SK-N-SH (cell line): ENCODE results near the gene ARID1A. TPM values are rescaled to one million over a fixed set of nuclear protein-coding genes. Genes with fewer than 3 reads are reported as not detected.

Experiments used
- CTCF ChIA-PET: fragments of 300-600, 350-600 bp; formaldehyde crosslinking; extraction: SDS; loops from one replicate; lab custom pipeline; 2021; lab: Yijun Ruan, JAX
- POLR2A ChIA-PET: fragments of 350-600 bp; sonication (Branson Sonifier 250); formaldehyde crosslinking; extraction: SDS; loops from one replicate; lab custom pipeline; 2020; ENCODE audit warnings: antibody characterized with exemption, inconsistent platforms; lab: Yijun Ruan, JAX
- DNase-seq: peaks from one replicate; pipeline ENCODE4 v3.0.0; 2012
- H2AFZ ChIP-seq: fragments of 200-600 bp; sonication (generic); 2 replicates; pipeline ENCODE4 v1.8.1; 2016; ENCODE audit warnings: antibody characterized with exemption, mild to moderate bottlenecking, low read depth
- H3F3A ChIP-seq: fragments of 200-600 bp; sonication (generic); replicated peaks from 2 replicates; pipeline ENCODE3; 2016; ENCODE audit warnings: antibody characterized with exemption, mild to moderate bottlenecking; ENCODE audit not compliant: insufficient read depth
- H3K27ac ChIP-seq, 2 experiments: fragments of 200-500 bp in 1 of 2; fragments of 200-600 bp in 1 of 2; sonication (Bioruptor generic) in 1 of 2; sonication (generic), shearing (Covaris generic) in 1 of 2; 2 replicates each; pipeline versions ENCODE4 v1.5.1 to v1.6.1; 2014 to 2016; ENCODE audit warnings: low read depth in 2 of 2, inconsistent platforms in 1 of 2, low read length in 1 of 2, mild to moderate bottlenecking in 1 of 2, mixed read lengths in 1 of 2
- H3K27me3 ChIP-seq: fragments of 200-600 bp; sonication (generic), shearing (Covaris generic); 2 replicates; pipeline ENCODE4 v1.6.1; 2016; ENCODE audit warnings: mixed run types; ENCODE audit not compliant: insufficient read depth
- H3K36me3 ChIP-seq, 2 experiments: fragments of 200-500 bp in 1 of 2; fragments of 200-600 bp in 1 of 2; sonication (Bioruptor generic) in 1 of 2; sonication (generic) in 1 of 2; replicated peaks in 1 of 2; 2 replicates each; pipeline versions ENCODE3 to v1.5.1; 2014 to 2016; ENCODE audit warnings: low read length in 1 of 2, mild to moderate bottlenecking in 1 of 2; ENCODE audit not compliant: insufficient read depth in 2 of 2, control insufficient read depth in 1 of 2
- H3K4me1 ChIP-seq, 2 experiments: fragments of 200-500 bp in 1 of 2; fragments of 200-600 bp in 1 of 2; sonication (Bioruptor generic) in 1 of 2; sonication (generic), shearing (Covaris generic) in 1 of 2; 2 replicates each; pipeline versions ENCODE4 v1.5.1 to v1.6.1; 2014 to 2016; ENCODE audit warnings: low read depth in 1 of 2, low read length in 1 of 2, mixed run types in 1 of 2; ENCODE audit not compliant: insufficient read depth in 2 of 2, control insufficient read depth in 1 of 2
- H3K4me2 ChIP-seq: fragments of 200-600 bp; sonication (generic), shearing (Covaris generic); 2 replicates; pipeline ENCODE4 v1.6.1; 2017; ENCODE audit warnings: mixed run types
- H3K4me3 ChIP-seq, 2 experiments: fragments of 200-500 bp in 1 of 2; fragments of 200-600 bp in 1 of 2; sonication (Bioruptor generic) in 1 of 2; sonication (generic), shearing (Covaris generic) in 1 of 2; 2 replicates each; pipeline versions ENCODE4 v1.5.1 to v1.8.1; 2014 to 2016; ENCODE audit warnings: low read depth in 2 of 2, inconsistent platforms in 1 of 2, low read length in 1 of 2, mild to moderate bottlenecking in 1 of 2, mixed read lengths in 1 of 2, moderate library complexity in 1 of 2
- H3K79me2 ChIP-seq: fragments of 200-600 bp; sonication (generic); 2 replicates; pipeline ENCODE4 v1.8.1; 2017; ENCODE audit warnings: mild to moderate bottlenecking; ENCODE audit not compliant: insufficient read depth
- H3K9ac ChIP-seq: fragments of 200-600 bp; sonication (generic); 2 replicates; pipeline ENCODE4 v1.6.1; 2017; ENCODE audit warnings: mixed run types
- H3K9me2 ChIP-seq: fragments of 200-600 bp; sonication (generic); 2 replicates; pipeline ENCODE4 v1.6.1; 2017; ENCODE audit warnings: mixed run types
- H3K9me3 ChIP-seq: fragments of 200-600 bp; sonication (generic); 2 replicates; pipeline ENCODE4 v1.6.1; 2017; ENCODE audit warnings: mixed run types, mild to moderate bottlenecking, moderate library complexity
- H4K20me1 ChIP-seq: fragments of 200-600 bp; sonication (generic); 2 replicates; pipeline ENCODE4 v1.6.1; 2017; ENCODE audit warnings: mild to moderate bottlenecking, mixed run types; ENCODE audit not compliant: insufficient read depth
- CHD2 ChIP-seq: fragments of 150-350 bp; IDR thresholded peaks from 2 replicates; pipeline ENCODE4 v1.6.1; 2018; ENCODE audit warnings: low read length; ENCODE audit not compliant: partially characterized antibody
- EP300 ChIP-seq, 2 experiments: IDR thresholded peaks; 2 replicates each; pipeline versions ENCODE4 v1.4.0 to v1.6.1; 2012; ENCODE audit warnings: borderline replicate concordance in 1 of 2, low read depth in 1 of 2, low read length in 1 of 2
- EZH2phosphoT487 ChIP-seq: fragments of 200-600 bp; sonication (generic); IDR thresholded peaks from 2 replicates; pipeline ENCODE4 v1.6.1; 2017; ENCODE audit warnings: low read depth, mixed run types, mild to moderate bottlenecking, antibody characterized with exemption, moderate library complexity, borderline replicate concordance
- FOSL2 ChIP-seq: IDR thresholded peaks from 2 replicates; pipeline ENCODE4 v1.4.0; 2012; ENCODE audit warnings: low read depth, mild to moderate bottlenecking, moderate library complexity, borderline replicate concordance
- FOXM1 ChIP-seq: IDR thresholded peaks from 2 replicates; pipeline ENCODE4 v1.4.0; 2012; ENCODE audit warnings: low read depth, mild to moderate bottlenecking
- GATA2 ChIP-seq: sonication (generic); formaldehyde crosslinking; IDR thresholded peaks from 2 replicates; pipeline ENCODE4 v1.5.0; 2020; ENCODE audit warnings: mild to moderate bottlenecking, missing genetic modification reagents
- JUND ChIP-seq: IDR thresholded peaks from 2 replicates; pipeline ENCODE4 v1.4.0; 2012
- MEF2A ChIP-seq: IDR thresholded peaks from 2 replicates; pipeline ENCODE4 v1.4.0; 2012; ENCODE audit warnings: low read depth, borderline replicate concordance
- MXI1 ChIP-seq: IDR thresholded peaks from 2 replicates; pipeline ENCODE4 v1.6.1; 2012; ENCODE audit warnings: mild to moderate bottlenecking, low read depth, low read length, improper control_type of control experiment
- NFIC ChIP-seq: IDR thresholded peaks from 2 replicates; pipeline ENCODE4 v1.4.0; 2012; ENCODE audit warnings: borderline replicate concordance
- POLR2AphosphoS5 ChIP-seq: IDR thresholded peaks from 2 replicates; pipeline ENCODE4 v1.6.1; 2012; ENCODE audit warnings: low read depth, low read length
- RAD21 ChIP-seq: IDR thresholded peaks from 2 replicates; pipeline ENCODE4 v1.6.1; 2012; ENCODE audit warnings: mild to moderate bottlenecking, low read length
- RCOR1 ChIP-seq: fragments of 150-350 bp; IDR thresholded peaks from 2 replicates; pipeline ENCODE4 v1.6.1; 2017; ENCODE audit warnings: antibody characterized with exemption, low read length
- TEAD4 ChIP-seq: IDR thresholded peaks from 2 replicates; pipeline ENCODE4 v1.4.0; 2012; ENCODE audit warnings: mild to moderate bottlenecking, borderline replicate concordance; ENCODE audit not compliant: insufficient read depth
- YY1 ChIP-seq: IDR thresholded peaks from 2 replicates; pipeline ENCODE4 v1.4.0; 2012; ENCODE audit warnings: low read depth, mild to moderate bottlenecking
- WGBS: methylation state at CpG from one replicate; pipeline ENCODE4 v1.1.6; 2017; ENCODE audit warnings: low lambda C conversion rate; 5-methylcytosine and 5-hydroxymethylcytosine counted together
- polyA plus RNA-seq, 3 experiments: library from polyadenylated mRNA; depleted of rRNA; stranded (reverse); fragments of >200 nt; gene quantifications; 2 replicates each; pipeline ENCODE4 v1.2.3, GENCODE V29; 2012
- TF ChIP-seq, protein P1 (sequence below): fragments of 150-350 bp; IDR thresholded peaks from 2 replicates; pipeline ENCODE4 v1.6.1; 2016; ENCODE audit warnings: mild to moderate bottlenecking, low read depth, low read length
- TF ChIP-seq, protein P2 (sequence below): IDR thresholded peaks from 2 replicates; pipeline ENCODE4; 2012
- TF ChIP-seq, protein P3 (sequence below): IDR thresholded peaks from 2 replicates; pipeline ENCODE4 v1.4.0; 2012; ENCODE audit warnings: low read depth, borderline replicate concordance
- TF ChIP-seq, protein P4 (sequence below): IDR thresholded peaks from 2 replicates; pipeline ENCODE4 v1.6.1; 2012; ENCODE audit warnings: mild to moderate bottlenecking, low read depth, low read length, moderate library complexity
- TF ChIP-seq, protein P5 (sequence below): IDR thresholded peaks from 2 replicates; pipeline ENCODE4 v1.4.0; 2012; ENCODE audit warnings: low read depth
- TF ChIP-seq, protein P6 (sequence below): fragments of 200-600 bp; sonication (generic); IDR thresholded peaks from 2 replicates; pipeline ENCODE4 v1.6.1; 2017; ENCODE audit warnings: antibody characterized with exemption, mild to moderate bottlenecking, moderate library complexity

ARID1A gene
- polyA plus RNA-seq, 1 of the 3 experiments (the other 2 are of a cell fraction), result 26.5 TPM

DNA sequence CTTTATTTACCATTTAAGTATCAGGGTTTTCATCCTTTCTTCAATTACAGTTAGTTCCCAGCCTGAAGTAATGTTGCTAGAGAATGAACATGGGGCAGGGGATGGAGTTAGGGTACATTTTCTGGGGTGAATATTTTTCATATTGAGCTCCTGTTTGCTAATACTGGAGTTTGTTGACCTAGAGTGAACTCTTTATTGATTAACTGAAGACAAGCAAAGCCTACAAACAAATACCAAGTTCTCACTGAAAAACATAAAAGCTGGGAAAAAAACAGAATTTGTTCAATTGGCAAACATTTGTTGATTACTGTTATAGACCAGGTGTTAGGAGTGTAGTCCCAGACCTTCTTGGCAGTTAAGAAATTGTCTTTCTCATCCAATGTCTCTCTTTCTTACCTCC lies 63.7 kb downstream of the ARID1A start:
- Histone ChIP-seq H4K20me1 (peaks cover 44% of the 10 kb centered on the region), H3K4me3 (no peak overlapping the region), H2AFZ (no peak overlapping the region), H3F3A (peaks cover 5% of the 10 kb centered on the region), H3K27me3 (no peaks in the 10 kb centered on the region), H3K4me1 (no peaks in the 10 kb centered on the region; a peak in 1 of 4 replicates), H3K4me2 (no peak overlapping the region), H3K36me3 (peaks cover 31 to 57% of the 10 kb centered on the region in 2 experiments), H3K79me2 (peaks cover 91% of the 10 kb centered on the region), H3K9me3 (no peaks in the 10 kb centered on the region), H3K9me2 (no peaks in the 10 kb centered on the region), H3K27ac (no peak overlapping the region), H3K9ac (no peak overlapping the region)
- TF ChIP-seq GATA2 (no peak), FOSL2 (no peak), NFIC (no peak), POLR2AphosphoS5 (no peak), EP300 (IDR thresholded peaks at IDR 0.05; ENCODE audit: borderline replicate concordance in 1 of 2, low read depth in 1 of 2, low read length in 1 of 2) (no peak), RAD21 (no peak), CHD2 (no peak)
- TF ChIP-seq, protein P1, sequence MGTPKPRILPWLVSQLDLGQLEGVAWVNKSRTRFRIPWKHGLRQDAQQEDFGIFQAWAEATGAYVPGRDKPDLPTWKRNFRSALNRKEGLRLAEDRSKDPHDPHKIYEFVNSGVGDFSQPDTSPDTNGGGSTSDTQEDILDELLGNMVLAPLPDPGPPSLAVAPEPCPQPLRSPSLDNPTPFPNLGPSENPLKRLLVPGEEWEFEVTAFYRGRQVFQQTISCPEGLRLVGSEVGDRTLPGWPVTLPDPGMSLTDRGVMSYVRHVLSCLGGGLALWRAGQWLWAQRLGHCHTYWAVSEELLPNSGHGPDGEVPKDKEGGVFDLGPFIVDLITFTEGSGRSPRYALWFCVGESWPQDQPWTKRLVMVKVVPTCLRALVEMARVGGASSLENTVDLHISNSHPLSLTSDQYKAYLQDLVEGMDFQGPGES, result no peak
- TF ChIP-seq, protein P2, sequence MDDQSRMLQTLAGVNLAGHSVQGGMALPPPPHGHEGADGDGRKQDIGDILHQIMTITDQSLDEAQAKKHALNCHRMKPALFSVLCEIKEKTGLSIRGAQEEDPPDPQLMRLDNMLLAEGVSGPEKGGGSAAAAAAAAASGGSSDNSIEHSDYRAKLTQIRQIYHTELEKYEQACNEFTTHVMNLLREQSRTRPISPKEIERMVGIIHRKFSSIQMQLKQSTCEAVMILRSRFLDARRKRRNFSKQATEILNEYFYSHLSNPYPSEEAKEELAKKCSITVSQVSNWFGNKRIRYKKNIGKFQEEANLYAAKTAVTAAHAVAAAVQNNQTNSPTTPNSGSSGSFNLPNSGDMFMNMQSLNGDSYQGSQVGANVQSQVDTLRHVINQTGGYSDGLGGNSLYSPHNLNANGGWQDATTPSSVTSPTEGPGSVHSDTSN, result no peak
- TF ChIP-seq, protein P3, sequence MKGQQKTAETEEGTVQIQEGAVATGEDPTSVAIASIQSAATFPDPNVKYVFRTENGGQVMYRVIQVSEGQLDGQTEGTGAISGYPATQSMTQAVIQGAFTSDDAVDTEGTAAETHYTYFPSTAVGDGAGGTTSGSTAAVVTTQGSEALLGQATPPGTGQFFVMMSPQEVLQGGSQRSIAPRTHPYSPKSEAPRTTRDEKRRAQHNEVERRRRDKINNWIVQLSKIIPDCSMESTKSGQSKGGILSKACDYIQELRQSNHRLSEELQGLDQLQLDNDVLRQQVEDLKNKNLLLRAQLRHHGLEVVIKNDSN, result no peak
- DNase-seq, result no peak
- ChIA-PET POLR2A (no interaction called here), CTCF (interaction anchor here (1.1 to 3.5 kb wide), 3 partner anchors 16 to 157 kb away, joined by 3 to 11 read pairs (median 7); no protein-coding TSS in a partner anchor)

DNA sequence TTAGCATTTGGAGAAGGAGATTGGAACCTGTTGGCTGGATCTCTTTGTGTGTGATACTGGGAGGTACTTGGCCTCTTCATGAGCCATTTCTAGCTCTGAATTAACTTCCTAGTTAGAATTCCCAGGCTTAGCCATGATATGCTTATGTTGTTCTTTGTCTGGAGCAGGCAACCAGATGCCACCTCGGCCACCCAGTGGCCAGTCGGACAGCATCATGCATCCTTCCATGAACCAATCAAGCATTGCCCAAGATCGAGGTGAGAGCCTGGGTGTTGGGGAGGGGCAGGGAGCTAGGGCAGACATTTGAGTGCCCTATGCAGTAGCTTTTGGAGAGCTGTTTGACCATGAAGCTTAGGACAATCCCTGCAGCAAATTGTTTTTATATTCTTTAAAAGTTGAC lies 65.4 kb downstream of the ARID1A start:
- CTCF ChIA-PET, result interaction anchor here (1.0 to 3.5 kb wide), 8 partner anchors 11 to 159 kb away, joined by 3 to 11 read pairs (median 3); no protein-coding TSS in a partner anchor
- TF ChIP-seq GATA2, result no peak
- TF ChIP-seq, protein P4, sequence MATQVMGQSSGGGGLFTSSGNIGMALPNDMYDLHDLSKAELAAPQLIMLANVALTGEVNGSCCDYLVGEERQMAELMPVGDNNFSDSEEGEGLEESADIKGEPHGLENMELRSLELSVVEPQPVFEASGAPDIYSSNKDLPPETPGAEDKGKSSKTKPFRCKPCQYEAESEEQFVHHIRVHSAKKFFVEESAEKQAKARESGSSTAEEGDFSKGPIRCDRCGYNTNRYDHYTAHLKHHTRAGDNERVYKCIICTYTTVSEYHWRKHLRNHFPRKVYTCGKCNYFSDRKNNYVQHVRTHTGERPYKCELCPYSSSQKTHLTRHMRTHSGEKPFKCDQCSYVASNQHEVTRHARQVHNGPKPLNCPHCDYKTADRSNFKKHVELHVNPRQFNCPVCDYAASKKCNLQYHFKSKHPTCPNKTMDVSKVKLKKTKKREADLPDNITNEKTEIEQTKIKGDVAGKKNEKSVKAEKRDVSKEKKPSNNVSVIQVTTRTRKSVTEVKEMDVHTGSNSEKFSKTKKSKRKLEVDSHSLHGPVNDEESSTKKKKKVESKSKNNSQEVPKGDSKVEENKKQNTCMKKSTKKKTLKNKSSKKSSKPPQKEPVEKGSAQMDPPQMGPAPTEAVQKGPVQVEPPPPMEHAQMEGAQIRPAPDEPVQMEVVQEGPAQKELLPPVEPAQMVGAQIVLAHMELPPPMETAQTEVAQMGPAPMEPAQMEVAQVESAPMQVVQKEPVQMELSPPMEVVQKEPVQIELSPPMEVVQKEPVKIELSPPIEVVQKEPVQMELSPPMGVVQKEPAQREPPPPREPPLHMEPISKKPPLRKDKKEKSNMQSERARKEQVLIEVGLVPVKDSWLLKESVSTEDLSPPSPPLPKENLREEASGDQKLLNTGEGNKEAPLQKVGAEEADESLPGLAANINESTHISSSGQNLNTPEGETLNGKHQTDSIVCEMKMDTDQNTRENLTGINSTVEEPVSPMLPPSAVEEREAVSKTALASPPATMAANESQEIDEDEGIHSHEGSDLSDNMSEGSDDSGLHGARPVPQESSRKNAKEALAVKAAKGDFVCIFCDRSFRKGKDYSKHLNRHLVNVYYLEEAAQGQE, result no peak
- TF ChIP-seq YY1, result no peak
- TF ChIP-seq MXI1, result no peak
- no peak for TF ChIP-seq CHD2
- TF ChIP-seq RAD21, result peak; percentile 33; the same call in 1 of the 2 replicates
- TF ChIP-seq JUND, result no peak
- TF ChIP-seq, protein P5, sequence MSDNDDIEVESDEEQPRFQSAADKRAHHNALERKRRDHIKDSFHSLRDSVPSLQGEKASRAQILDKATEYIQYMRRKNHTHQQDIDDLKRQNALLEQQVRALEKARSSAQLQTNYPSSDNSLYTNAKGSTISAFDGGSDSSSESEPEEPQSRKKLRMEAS, result no peak
- TF ChIP-seq MEF2A, result no peak
- TF ChIP-seq, protein P6, sequence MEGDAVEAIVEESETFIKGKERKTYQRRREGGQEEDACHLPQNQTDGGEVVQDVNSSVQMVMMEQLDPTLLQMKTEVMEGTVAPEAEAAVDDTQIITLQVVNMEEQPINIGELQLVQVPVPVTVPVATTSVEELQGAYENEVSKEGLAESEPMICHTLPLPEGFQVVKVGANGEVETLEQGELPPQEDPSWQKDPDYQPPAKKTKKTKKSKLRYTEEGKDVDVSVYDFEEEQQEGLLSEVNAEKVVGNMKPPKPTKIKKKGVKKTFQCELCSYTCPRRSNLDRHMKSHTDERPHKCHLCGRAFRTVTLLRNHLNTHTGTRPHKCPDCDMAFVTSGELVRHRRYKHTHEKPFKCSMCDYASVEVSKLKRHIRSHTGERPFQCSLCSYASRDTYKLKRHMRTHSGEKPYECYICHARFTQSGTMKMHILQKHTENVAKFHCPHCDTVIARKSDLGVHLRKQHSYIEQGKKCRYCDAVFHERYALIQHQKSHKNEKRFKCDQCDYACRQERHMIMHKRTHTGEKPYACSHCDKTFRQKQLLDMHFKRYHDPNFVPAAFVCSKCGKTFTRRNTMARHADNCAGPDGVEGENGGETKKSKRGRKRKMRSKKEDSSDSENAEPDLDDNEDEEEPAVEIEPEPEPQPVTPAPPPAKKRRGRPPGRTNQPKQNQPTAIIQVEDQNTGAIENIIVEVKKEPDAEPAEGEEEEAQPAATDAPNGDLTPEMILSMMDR, result peak; percentile 34
- no peak for TF ChIP-seq EZH2phosphoT487
- TF ChIP-seq TEAD4, result no peak
- no peak for TF ChIP-seq FOXM1
- TF ChIP-seq RCOR1, result no peak

More for the DNA sequence above, 65.4 kb downstream of the ARID1A start:
- Histone ChIP-seq H3K4me1 (no peaks in the 10 kb centered on the region; a peak in 1 of 4 replicates), H3K4me3 (no peak overlapping the region), H3F3A (peaks cover 5% of the 10 kb centered on the region), H3K27ac (no peak overlapping the region), H3K4me2 (no peak overlapping the region), H3K9ac (no peak overlapping the region), H3K9me2 (no peaks in the 10 kb centered on the region), H3K27me3 (no peaks in the 10 kb centered on the region), H2AFZ (no peak overlapping the region), H4K20me1 (peaks cover 33% of the 10 kb centered on the region), H3K36me3 (peaks cover 37 to 68% of the 10 kb centered on the region in 2 experiments), H3K79me2 (peaks cover 90% of the 10 kb centered on the region), H3K9me3 (no peaks in the 10 kb centered on the region)
- peak; percentile 31 for DNase-seq
- 51% methylated on average over 3 of the region's 3 CpGs for WGBS
- POLR2A ChIA-PET, result no interaction called here
